Neuronal stem cell (in vitro differentiated cells): ENCODE data around the gene FBLN7.

Experiments used
- DNase-seq: peaks from one replicate; pipeline ENCODE4 v3.0.0-alpha.2; 2013; ENCODE audit warnings: low spot score
- H2AFZ ChIP-seq: one replicate; pipeline ENCODE4 v1.6.1; 2013; ENCODE audit warnings: mild to moderate bottlenecking, low read length, inconsistent platforms
- H2AK5ac ChIP-seq: 2 replicates; pipeline ENCODE4 v1.6.1; 2013; ENCODE audit warnings: low read depth, mild to moderate bottlenecking, inconsistent platforms, low read length, moderate library complexity, mixed read lengths
- H2BK120ac ChIP-seq: 2 replicates; pipeline ENCODE4 v1.6.1; 2013; ENCODE audit warnings: low read depth, mild to moderate bottlenecking, inconsistent platforms, low read length, moderate library complexity, mixed read lengths
- H2BK12ac ChIP-seq: one replicate; pipeline ENCODE4 v1.6.1; 2013; ENCODE audit warnings: low read length, inconsistent platforms
- H2BK15ac ChIP-seq: 2 replicates; pipeline ENCODE4 v1.6.1; 2013; ENCODE audit warnings: mild to moderate bottlenecking, low read length, inconsistent platforms, mixed read lengths
- H2BK5ac ChIP-seq: one replicate; pipeline ENCODE4 v1.6.1; 2013; ENCODE audit warnings: inconsistent platforms, mild to moderate bottlenecking, low read length, moderate library complexity
- H3K14ac ChIP-seq: one replicate; pipeline ENCODE4 v1.6.1; 2013; ENCODE audit warnings: low read length, inconsistent platforms
- H3K18ac ChIP-seq: 2 replicates; pipeline ENCODE4 v1.6.1; 2013; ENCODE audit warnings: low read length, inconsistent platforms
- H3K23ac ChIP-seq: 2 replicates; pipeline ENCODE4 v1.6.1; 2013; ENCODE audit warnings: low read depth, mild to moderate bottlenecking, mixed read lengths, low read length, inconsistent platforms; ENCODE audit not compliant: poor library complexity
- H3K27ac ChIP-seq: replicated peaks from 3 replicates; pipeline ENCODE4 v1.5.1; 2013; ENCODE audit warnings: low read length, inconsistent platforms
- H3K27me3 ChIP-seq, 3 experiments: 2 replicates each; pipeline ENCODE4 v1.6.1; 2013; ENCODE audit warnings: low read length in 3 of 3, mild to moderate bottlenecking in 2 of 3, inconsistent platforms in 1 of 3, low read depth in 1 of 3, mixed read lengths in 1 of 3, moderate library complexity in 1 of 3; ENCODE audit not compliant: control insufficient read depth in 3 of 3, insufficient read depth in 3 of 3
- H3K36me3 ChIP-seq, 2 donors: replicated peaks in 1 of 2; 2 replicates each; pipeline ENCODE4 v1.6.1; 2013; ENCODE audit warnings: low read length in 2 of 2; ENCODE audit not compliant: control insufficient read depth in 2 of 2, insufficient read depth in 2 of 2
- H3K4ac ChIP-seq: 2 replicates; pipeline ENCODE4 v1.6.1; 2013; ENCODE audit warnings: inconsistent platforms, mild to moderate bottlenecking, low read length, moderate library complexity
- H3K4me1 ChIP-seq, 2 donors: 1 replicate in 1 of 2; 2 replicates in 1 of 2; pipeline ENCODE4 v1.6.1; 2013; ENCODE audit warnings: low read length in 2 of 2, low read depth in 1 of 2; ENCODE audit not compliant: control insufficient read depth in 2 of 2, insufficient read depth in 1 of 2
- H3K4me2 ChIP-seq: one replicate; pipeline ENCODE4 v1.6.1; 2013; ENCODE audit warnings: mild to moderate bottlenecking, low read length, inconsistent platforms; ENCODE audit not compliant: insufficient read depth, poor library complexity, severe bottlenecking
- H3K4me3 ChIP-seq, 2 donors: 2 replicates each; pipeline ENCODE4 v1.5.1; 2013; ENCODE audit warnings: low read length in 2 of 2, mild to moderate bottlenecking in 2 of 2, inconsistent platforms in 1 of 2, moderate library complexity in 1 of 2
- H3K79me1 ChIP-seq: one replicate; pipeline ENCODE4 v1.6.1; 2013; ENCODE audit warnings: low read depth, mild to moderate bottlenecking, inconsistent platforms, low read length, moderate library complexity
- H3K9ac ChIP-seq: one replicate; pipeline ENCODE4 v1.6.1; 2013; ENCODE audit warnings: mild to moderate bottlenecking, low read depth, low read length, inconsistent platforms; ENCODE audit not compliant: poor library complexity
- H3K9me3 ChIP-seq, 2 donors: replicated peaks in 1 of 2; 2 replicates each; pipeline versions ENCODE3 to v1.6.1; 2013; ENCODE audit warnings: low read length in 2 of 2, mild to moderate bottlenecking in 2 of 2, inconsistent platforms in 1 of 2, low read depth in 1 of 2, mixed read lengths in 1 of 2, moderate library complexity in 1 of 2; ENCODE audit not compliant: control insufficient read depth in 2 of 2, insufficient read depth in 1 of 2
- H4K8ac ChIP-seq: one replicate; pipeline ENCODE4 v1.6.1; 2013; ENCODE audit warnings: low read depth, mild to moderate bottlenecking, inconsistent platforms, low read length, moderate library complexity
- H4K91ac ChIP-seq: one replicate; pipeline ENCODE4 v1.6.1; 2013; ENCODE audit warnings: low read length, low read depth, mild to moderate bottlenecking, inconsistent platforms; ENCODE audit not compliant: poor library complexity
- WGBS, 2 donors: extraction: QIAGEN DNeasy Blood & Tissue Kit; methylation state at CpG; one replicate each; pipeline ENCODE4 v1.1.7; 2013; ENCODE audit warnings: missing lambda C conversion rate in 2 of 2, mixed read lengths in 1 of 2; ENCODE audit not compliant: insufficient read length in 2 of 2, insufficient replicate concordance in 1 of 2; ENCODE audit errors: extremely low coverage in 2 of 2; 5-methylcytosine and 5-hydroxymethylcytosine counted together

FBLN7 gene

DNA sequence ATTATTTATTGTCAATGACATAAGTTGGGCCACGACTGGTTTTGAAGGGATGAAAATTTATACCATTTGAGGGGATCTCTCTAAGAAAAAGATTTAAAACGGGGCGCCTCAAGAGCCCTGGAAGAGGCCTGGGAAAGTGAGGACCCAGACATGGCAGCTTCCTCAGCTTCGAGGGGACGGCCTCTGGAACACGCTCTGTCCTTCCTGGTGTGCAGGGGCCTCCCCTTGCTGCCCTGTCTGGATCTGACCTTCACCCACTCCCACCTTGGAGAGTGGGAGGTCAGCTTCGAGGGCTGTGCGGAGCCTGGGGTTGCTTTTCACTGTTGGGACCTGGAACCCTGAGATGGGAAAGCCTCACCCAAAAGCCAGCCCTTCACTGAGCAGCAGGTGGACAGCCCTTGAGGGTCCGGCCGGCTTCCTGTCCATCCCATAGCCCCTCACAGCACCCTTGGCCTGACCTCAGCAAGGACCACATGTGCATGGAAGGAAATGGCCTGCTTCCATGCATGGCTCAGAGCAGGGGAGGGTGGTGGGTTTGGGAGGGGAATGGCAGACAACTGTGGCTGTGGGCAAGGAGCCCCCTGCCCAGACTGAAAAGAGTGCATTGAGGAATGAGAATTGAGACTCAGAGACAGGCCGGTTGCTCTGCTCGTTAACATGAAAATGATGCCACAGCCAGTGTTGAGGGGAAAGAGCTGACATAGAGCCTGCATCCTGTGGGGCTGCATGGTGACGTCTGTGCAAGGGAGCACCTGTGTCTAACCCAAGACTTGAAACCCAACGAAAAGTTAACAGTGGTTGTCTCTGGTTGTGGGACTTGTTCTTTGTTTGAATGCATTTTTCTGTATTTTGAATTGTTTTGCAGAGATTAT is 16.3 kb downstream of the FBLN7 start:
- WGBS, 2 donors, result no CpG with 5 or more reads among the region's 14 CpGs
- no peak for DNase-seq
- H2BK120ac ChIP-seq, result no peak overlapping the region

GRCh38 chr2:112155331-112156151 is 17.4 kb downstream of the FBLN7 start:
- Histone ChIP-seq H3K9ac (peak overlapping the region; percentile 37), H2AFZ (peak overlapping the region; percentile 53), H3K79me1 (peaks cover 7% of the 10 kb centered on the region), H2BK5ac (peak overlapping the region; percentile 93), H3K14ac (peak overlapping the region; percentile 75), H4K91ac (peak overlapping the region; percentile 99), H2AK5ac (peak overlapping the region; percentile 99), H2BK12ac (peak overlapping the region; percentile 78), H3K23ac (peak overlapping the region; percentile 50), H3K4me1 (peaks cover 0 to 28% of the 10 kb centered on the region in 2 donors), H2BK120ac (peak overlapping the region; percentile 97), H3K27ac (peak overlapping the region; percentile 86), H3K36me3 (peaks cover 0 to 19% of the 10 kb centered on the region in 2 donors), H3K18ac (peak overlapping the region; percentile 91), H3K9me3 (no peaks in the 10 kb centered on the region), H3K27me3 (no peaks in the 10 kb centered on the region), H3K4me3 (no peak overlapping the region), H3K4ac (peak overlapping the region; percentile 43), H4K8ac (no peak overlapping the region), H3K4me2 (no peak overlapping the region), H2BK15ac (no peak overlapping the region)
- no peak for DNase-seq
- WGBS, 2 donors, result no CpG with 5 or more reads among the region's 27 CpGs

More for the DNA sequence above, 16.3 kb downstream of the FBLN7 start:
- Histone ChIP-seq H4K8ac (no peak overlapping the region), H3K14ac (no peak overlapping the region), H3K4ac (no peak overlapping the region), H3K4me3 (no peak overlapping the region), H3K27ac (no peak overlapping the region), H2AFZ (no peak overlapping the region), H3K9me3 (no peaks in the 10 kb centered on the region), H3K36me3 (peaks cover 0 to 19% of the 10 kb centered on the region in 2 donors), H2AK5ac (no peak overlapping the region), H3K79me1 (peaks cover 6% of the 10 kb centered on the region), H3K9ac (no peak overlapping the region), H2BK15ac (no peak overlapping the region), H3K4me1 (peaks cover 3 to 33% of the 10 kb centered on the region in 2 donors), H4K91ac (no peak overlapping the region), H3K23ac (no peak overlapping the region), H3K18ac (peak overlapping the region; percentile 72), H2BK12ac (no peak overlapping the region), H3K27me3 (no peaks in the 10 kb centered on the region), H2BK5ac (no peak overlapping the region), H3K4me2 (no peak overlapping the region)

DNA sequence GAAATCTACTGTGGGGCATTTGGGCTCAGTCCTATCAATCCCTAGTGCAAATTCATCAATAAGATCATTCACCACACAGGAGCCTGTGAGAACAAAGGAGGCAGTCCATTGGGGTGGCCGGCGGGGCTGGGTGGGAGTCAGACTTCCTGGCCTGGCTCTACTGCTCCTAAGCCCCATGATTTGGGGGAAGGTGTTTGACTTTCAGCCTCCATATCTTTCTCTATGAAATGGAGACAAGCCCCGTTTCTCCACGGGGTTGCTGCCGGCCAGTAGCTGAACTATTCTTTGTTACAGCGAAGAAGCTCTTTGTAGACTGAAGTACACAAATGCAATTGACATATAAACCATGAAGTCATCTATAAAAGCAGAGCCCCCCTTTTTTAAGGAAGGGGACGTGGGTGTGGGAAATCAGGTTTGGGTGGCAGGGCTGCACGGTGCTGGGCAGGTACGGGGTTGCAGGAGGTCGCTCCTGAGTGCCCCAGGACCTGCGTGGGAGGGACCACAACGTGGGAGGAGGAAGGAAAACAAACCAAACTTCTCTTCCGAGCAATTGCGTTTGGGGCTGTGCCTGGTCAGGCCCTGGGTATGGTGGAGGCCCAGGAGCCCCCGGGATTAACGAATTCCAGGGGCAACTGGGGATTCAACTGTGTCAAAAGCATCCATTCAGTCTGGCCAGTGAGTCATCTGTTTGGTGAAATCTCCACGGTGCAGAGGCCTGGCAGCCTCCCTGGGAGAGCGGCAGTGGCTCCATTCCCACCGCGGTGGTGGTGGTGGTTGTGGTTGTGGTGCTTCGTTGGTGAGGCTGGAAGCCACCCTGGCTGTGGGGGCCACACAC is 18.2 kb downstream of the FBLN7 start:
- Histone ChIP-seq H2AFZ (peak overlapping the region; percentile 53), H3K4ac (peak overlapping the region; percentile 43), H3K27me3 (no peaks in the 10 kb centered on the region), H3K14ac (no peak overlapping the region), H3K4me2 (no peak overlapping the region), H3K4me1 (peaks cover 0 to 22% of the 10 kb centered on the region in 2 donors), H3K4me3 (no peak overlapping the region), H2BK15ac (peak overlapping the region; percentile 52), H4K91ac (peak overlapping the region; percentile 99), H3K27ac (peak overlapping the region; percentile 86), H3K9ac (no peak overlapping the region), H2BK5ac (peak overlapping the region; percentile 93), H3K23ac (no peak overlapping the region), H2AK5ac (peak overlapping the region; percentile 99), H3K79me1 (peaks cover 9% of the 10 kb centered on the region), H3K18ac (peak overlapping the region; percentile 94), H3K36me3 (peaks cover 0 to 25% of the 10 kb centered on the region in 2 donors), H4K8ac (no peak overlapping the region), H2BK12ac (peak overlapping the region; percentile 78), H2BK120ac (peak overlapping the region; percentile 97), H3K9me3 (no peaks in the 10 kb centered on the region)
- DNase-seq, result peak; percentile 35
- no CpG with 5 or more reads among the region's 21 CpGs for WGBS, 2 donors
